HepG2 (cell line): ENCODE measurements around the gene NFIC. TPM values are rescaled to one million over a fixed set of nuclear protein-coding genes. Genes with fewer than 3 reads are reported as not detected.

Experiments
- BRD4 ChIP-seq: sonication (generic); formaldehyde crosslinking; IDR thresholded peaks from 2 replicates; pipeline ENCODE4 v1.4.0; 2020; ENCODE audit warnings: missing genetic modification reagents
- DBP ChIP-seq: sonication (generic); formaldehyde crosslinking; IDR thresholded peaks from 2 replicates; pipeline ENCODE4 v1.4.0; 2020; ENCODE audit warnings: missing genetic modification reagents; ENCODE audit errors: not compliant biosample characterization
- KDM1A ChIP-seq: IDR thresholded peaks from 2 replicates; pipeline ENCODE4 v1.6.1; 2016; ENCODE audit warnings: missing compliant biosample characterization
- MTF1 ChIP-seq: sonication (generic); formaldehyde crosslinking; IDR thresholded peaks from 2 replicates; pipeline ENCODE4 v1.5.0; 2020; ENCODE audit warnings: missing genetic modification reagents
- TRIM22 ChIP-seq: fragments of 450-650 bp; IDR thresholded peaks from 2 replicates; pipeline ENCODE4 v1.6.1; 2017
- ZBTB40 ChIP-seq, 2 experiments: fragments of 450-650 bp in 1 of 2; sonication (generic) in 1 of 2; formaldehyde crosslinking in 1 of 2; IDR thresholded peaks; 2 replicates each; pipeline versions ENCODE4 v1.6.1 to v1.8.0; 2016 to 2022; ENCODE audit warnings: antibody characterized with exemption in 1 of 2, mild to moderate bottlenecking in 1 of 2, missing genetic modification reagents in 1 of 2
- ZNF142 ChIP-seq: sonication (generic); formaldehyde crosslinking; IDR thresholded peaks from 2 replicates; pipeline ENCODE4 v1.4.0; 2020; ENCODE audit warnings: missing genetic modification reagents
- ZNF577 ChIP-seq: sonication (generic); formaldehyde crosslinking; IDR thresholded peaks from 2 replicates; pipeline ENCODE4 v1.4.0; 2020; ENCODE audit warnings: mild to moderate bottlenecking, low read depth, missing genetic modification reagents, borderline replicate concordance
- polyA plus RNA-seq, 8 experiments: library from polyadenylated mRNA; depleted of rRNA in 3 of 8; stranded (reverse) in 7 of 8; unstranded in 1 of 8; fragments of >200 nt; fragmentation: Illumina TruSeq in 4 of 8; extraction: Trizol in 4 of 8; gene quantifications; 2 replicates each; pipeline versions ENCODE4 v1.2.1 to v1.2.3, GENCODE V29; 2011 to 2016; ENCODE audit warnings: low read depth in 4 of 8, missing spikeins in 1 of 8, mixed read lengths in 1 of 8; ENCODE audit not compliant: insufficient read depth in 1 of 8
- total RNA-seq, 5 experiments: library from RNA; depleted of rRNA; stranded (reverse); fragments of >200 nt; fragmentation: Illumina TruSeq; extraction: Trizol; gene quantifications; 2 replicates each; pipeline ENCODE4 v1.2.3, GENCODE V29; 2016; ENCODE audit warnings: low read depth in 1 of 5

NFIC gene
- total and polyA plus RNA-seq, 2 of the 13 experiments (the other 11 are each of a cell fraction or from before 2014, with no cell fraction given): 1.3 to 2.5 TPM

- TF ChIP-seq ZBTB40 (IDR thresholded peaks at IDR 0.05) (no peak), ZBTB40 (CRISPR knock-in tag; IDR thresholded peaks at IDR 0.05) (peak; percentile 90), ZNF577 (CRISPR knock-in tag) (no peak), BRD4 (CRISPR knock-in tag) (peak; percentile 92), DBP (CRISPR knock-in tag) (no peak), ZNF142 (CRISPR knock-in tag) (no peak), KDM1A (CRISPR knock-in tag) (no peak), MTF1 (no peak), TRIM22 (no peak)
Measured at GRCh38 chr19:3500429-3501101, 134.2 kb downstream of the NFIC start, which contains the start of gene DOHH (continued).
